GM18505 (cell line): ENCODE measurements around the gene PTS.

ENCODE experiments used
- ATAC-seq: cut with Tn5 transposase; IDR thresholded peaks from one replicate; pipeline ENCODE4 v1.9.1; 2021; ENCODE audit not compliant: unreplicated experiment
- POLR2A ChIP-seq: IDR thresholded peaks from 4 replicates; pipeline ENCODE4 v1.6.1; 2011; ENCODE audit warnings: borderline replicate concordance; ENCODE audit not compliant: insufficient read depth, insufficient read length; ENCODE audit errors: extremely low read depth

Gene PTS

DNA sequence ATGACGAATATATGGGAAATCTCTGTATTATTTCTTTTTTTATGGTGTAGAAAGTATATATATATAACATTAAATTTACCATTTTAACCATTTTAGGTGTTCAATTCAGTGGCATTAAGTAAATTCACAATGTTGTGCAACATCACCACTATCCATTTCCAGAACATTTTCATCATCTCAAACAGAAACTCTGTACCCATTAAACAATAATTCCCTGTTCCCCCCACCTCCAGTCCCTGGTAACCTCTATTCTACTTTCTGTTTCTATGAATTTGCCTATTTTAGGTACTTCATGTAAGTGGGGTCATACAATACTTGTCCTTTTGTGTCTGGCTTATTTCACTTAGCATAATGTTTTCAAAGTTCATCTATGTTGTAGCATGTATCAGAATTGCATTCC lies 15.3 kb upstream of the PTS start:
- TF ChIP-seq POLR2A: no peak
- ATAC-seq: no peak

DNA sequence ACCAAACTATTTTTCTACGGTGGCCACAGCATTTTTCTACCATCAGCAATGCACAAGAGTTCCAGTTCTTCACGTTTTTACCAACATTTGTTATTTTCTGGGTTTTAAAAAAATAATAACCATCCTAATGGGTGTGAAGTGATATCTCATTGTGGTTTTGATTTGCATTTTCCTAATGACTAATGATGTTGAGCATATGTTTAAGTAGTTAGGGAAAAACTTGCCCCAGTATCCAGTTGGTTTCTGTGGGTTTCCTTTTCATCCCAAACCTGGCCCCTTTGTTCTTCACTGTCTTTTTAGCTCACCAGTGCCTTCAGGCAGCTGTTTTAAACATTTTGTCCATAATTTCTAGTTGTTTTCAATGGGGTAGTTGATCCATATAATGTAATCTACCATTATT lies 14.7 kb upstream of the PTS start:
- no peak for ATAC-seq
- TF ChIP-seq POLR2A: no peak

- ATAC-seq: no peak
- TF ChIP-seq POLR2A: no peak
Measured at GRCh38 chr11:112212290-112212689, 13.9 kb upstream of the PTS start.

GRCh38 chr11:112212710-112213109 lies 13.5 kb upstream of the PTS start:
- no peak for TF ChIP-seq POLR2A

DNA sequence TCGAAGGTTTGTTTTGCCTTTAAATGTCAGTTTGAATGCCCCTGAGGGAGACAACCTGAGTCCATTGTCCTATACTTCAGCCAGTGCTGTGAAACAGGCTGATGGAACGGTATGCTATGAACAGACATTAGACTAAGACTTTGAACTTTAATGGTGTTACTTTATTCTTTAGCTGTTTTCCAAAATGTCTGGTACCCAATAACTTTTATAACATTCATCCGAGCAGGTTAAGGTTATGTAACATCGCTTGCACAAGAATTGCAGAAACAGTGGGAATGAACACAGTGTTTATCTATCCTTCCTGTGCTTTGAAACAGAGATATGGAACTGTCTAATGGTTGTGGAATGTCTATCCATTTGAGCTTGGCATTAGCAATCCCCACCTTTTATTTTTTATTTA lies 12.5 kb upstream of the PTS start:
- no peak for ATAC-seq
- no peak for TF ChIP-seq POLR2A

More at GRCh38 chr11:112212710-112213109, 13.5 kb upstream of the PTS start:
- ATAC-seq: no peak

- no peak for ATAC-seq
- TF ChIP-seq POLR2A: no peak
Measured at GRCh38 chr11:112215621-112216020, 10.6 kb upstream of the PTS start.

DNA sequence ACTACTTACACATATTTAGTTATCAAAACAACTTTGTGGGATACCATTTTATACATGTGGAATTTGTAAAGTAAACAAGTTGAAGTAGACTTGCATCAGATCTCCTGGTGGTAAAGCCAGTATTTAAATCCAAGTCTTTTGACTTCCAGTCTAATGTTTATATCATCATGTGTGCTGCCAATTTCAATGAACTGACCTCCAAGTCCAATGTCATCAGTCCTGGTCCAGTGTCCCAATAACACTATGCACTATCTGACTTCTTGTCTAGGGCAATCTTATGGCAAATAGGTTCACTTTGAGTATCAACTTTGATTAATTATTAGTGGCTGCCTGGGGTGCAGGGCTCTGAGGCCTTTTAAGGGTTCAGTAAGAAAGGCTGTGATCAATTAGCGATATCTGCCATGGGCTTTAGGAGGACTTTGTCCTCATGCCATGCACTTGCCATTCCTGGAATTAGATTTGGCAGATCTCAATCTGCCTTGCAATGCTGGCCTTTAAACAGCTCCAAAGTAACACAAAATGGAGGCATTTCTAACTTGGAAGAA lies 9.6 kb upstream of the PTS start:
- no peak for TF ChIP-seq POLR2A
- no peak for ATAC-seq

DNA sequence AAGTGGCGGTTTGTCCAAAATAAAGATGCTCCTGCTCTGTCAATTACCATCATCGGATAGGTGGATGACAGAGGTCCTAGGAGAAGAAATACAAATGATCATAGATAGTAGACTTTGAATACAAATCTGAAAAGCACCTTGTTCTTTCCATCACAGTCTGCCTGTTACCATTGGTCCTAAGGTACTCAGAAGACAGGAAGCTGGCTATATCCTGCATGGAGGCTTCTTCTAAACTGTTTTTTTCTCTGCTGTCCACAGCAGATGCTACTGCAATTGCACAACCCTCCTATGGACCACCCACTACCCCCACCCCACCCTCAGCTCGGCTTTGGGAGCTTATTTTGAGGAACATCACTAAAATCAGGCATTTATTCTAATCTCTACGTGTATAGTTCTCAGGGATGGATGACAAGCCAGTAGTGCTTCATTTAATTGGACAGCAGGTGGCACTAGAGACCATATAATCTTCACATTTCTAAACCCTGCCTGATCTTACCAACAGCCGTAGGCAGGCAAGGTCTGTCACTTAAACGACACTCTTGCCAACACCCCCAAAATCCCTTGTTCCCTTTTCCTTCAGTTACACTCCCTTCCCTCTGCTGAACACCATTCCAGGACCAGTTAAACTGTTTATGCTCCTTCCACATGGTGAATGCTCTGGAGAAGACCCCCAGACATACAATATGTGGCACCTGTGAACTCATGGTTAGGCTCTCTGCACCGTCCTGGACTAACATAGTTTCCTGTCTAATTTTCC lies 6.6 kb upstream of the PTS start:
- peak; percentile 95 for ATAC-seq
- no peak for TF ChIP-seq POLR2A

DNA sequence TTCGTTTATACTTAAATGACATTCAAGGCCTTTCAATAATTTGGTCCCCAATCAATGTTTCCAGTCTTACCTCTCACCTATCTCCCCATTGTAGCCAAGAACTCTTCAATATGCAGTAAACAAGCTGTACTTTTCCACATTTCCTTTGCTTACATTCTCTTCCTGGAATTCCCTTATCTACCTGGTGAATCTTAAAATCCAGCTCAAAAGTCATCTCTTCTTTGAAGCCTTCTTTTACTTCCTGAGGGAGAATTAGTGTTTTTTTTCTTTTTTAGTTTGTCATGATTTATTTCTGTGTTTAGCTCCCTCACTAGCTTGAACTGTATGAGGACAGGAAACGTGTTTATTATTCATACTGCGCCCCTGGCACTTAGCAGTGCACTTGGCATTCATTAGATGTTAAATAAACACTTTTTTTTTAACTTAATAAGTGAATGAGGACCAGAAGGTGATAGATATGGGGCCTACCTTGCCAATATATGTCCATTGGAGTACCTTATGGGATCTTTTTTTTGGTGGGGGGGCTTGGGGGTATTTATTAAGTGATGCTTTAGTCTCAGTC lies 4.9 kb upstream of the PTS start:
- no peak for ATAC-seq
- no peak for TF ChIP-seq POLR2A

- ATAC-seq: no peak
- TF ChIP-seq POLR2A: no peak
Measured at GRCh38 chr11:112222303-112222702, 3.9 kb upstream of the PTS start.

- ATAC-seq: no peak
- no peak for TF ChIP-seq POLR2A
Measured at GRCh38 chr11:112223121-112223520, 3.1 kb upstream of the PTS start.

DNA sequence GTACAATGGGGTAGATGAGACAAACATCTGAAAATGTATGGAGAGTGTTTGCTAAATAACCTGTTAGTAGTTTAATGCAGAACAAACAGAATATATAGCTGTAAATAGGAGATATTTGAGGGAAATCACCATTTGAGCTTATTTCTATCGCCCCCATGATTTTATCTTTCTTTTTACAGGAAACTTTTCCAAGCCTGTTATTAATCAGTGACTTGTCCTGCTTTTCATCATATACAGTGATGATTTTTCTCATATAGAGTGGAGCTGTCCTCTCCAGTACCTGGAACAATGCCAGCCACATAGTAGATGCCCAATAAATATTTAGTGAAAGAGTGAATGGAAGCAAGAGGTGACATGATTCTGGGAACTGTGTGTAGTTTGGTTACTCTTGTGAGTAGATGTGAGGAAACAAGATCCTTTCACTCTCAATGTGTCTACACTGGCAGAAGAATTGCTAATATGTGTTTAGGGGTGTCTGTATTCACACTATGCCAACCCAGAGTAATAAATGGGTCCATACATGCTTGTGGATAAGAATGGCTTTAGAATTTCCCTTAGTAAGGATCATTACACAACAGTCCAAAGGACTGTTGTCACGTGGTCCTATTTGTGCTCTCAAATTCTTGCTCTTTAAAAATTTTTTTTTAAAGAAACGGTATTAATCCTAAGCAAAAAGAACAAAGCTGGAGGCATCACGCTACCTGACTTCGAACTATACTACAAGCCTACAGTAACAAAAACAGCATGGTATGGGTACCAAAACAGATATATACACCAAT lies 2.3 kb upstream of the PTS start:
- no peak for TF ChIP-seq POLR2A
- no peak for ATAC-seq

GRCh38 chr11:112225753-112226061 lies 521 bp upstream of the PTS start:
- ATAC-seq: no peak
- no peak for TF ChIP-seq POLR2A
